Measurements from ENCODE around the gene RMI2.

The RMI2 gene

GRCh38 chr16:11327277-11328171 is 17.7 kb upstream of the RMI2 start:
- in situ Hi-C loops (cut with HindIII; ENCODE audit: low sequenced_read_pairs) = no loop called here

- in situ Hi-C loops (cut with HindIII; ENCODE audit: low sequenced_read_pairs) = no loop called here
Observed at GRCh38 chr16:11328172-11329070, 16.8 kb upstream of the RMI2 start.

- in situ Hi-C loops (cut with HindIII; ENCODE audit: low sequenced_read_pairs) = no loop called here
Observed at GRCh38 chr16:11329071-11329491, 16.2 kb upstream of the RMI2 start.

- in situ Hi-C loops (cut with HindIII; ENCODE audit: low sequenced_read_pairs) = no loop called here
Observed at GRCh38 chr16:11329891-11330290, 15.4 kb upstream of the RMI2 start.

- in situ Hi-C loops (cut with HindIII; ENCODE audit: low sequenced_read_pairs) = no loop called here
Observed at GRCh38 chr16:11330526-11331237, 14.6 kb upstream of the RMI2 start.

GRCh38 chr16:11331967-11332366 is 13.3 kb upstream of the RMI2 start:
- in situ Hi-C loops (cut with HindIII; ENCODE audit: low sequenced_read_pairs) = no loop called here

- in situ Hi-C loops (cut with HindIII; ENCODE audit: low sequenced_read_pairs) = no loop called here
Observed at GRCh38 chr16:11333010-11333409, 12.2 kb upstream of the RMI2 start.

- in situ Hi-C loops (cut with HindIII; ENCODE audit: low sequenced_read_pairs) = no loop called here
Observed at GRCh38 chr16:11333702-11334101, 11.6 kb upstream of the RMI2 start.

- in situ Hi-C loops (cut with HindIII; ENCODE audit: low sequenced_read_pairs) = no loop called here
Observed at GRCh38 chr16:11334831-11335404, 10.3 kb upstream of the RMI2 start.

- in situ Hi-C loops (cut with HindIII; ENCODE audit: low sequenced_read_pairs) = no loop called here
Observed at GRCh38 chr16:11339075-11339474, 6.2 kb upstream of the RMI2 start.

GRCh38 chr16:11340710-11341109 is 4.5 kb upstream of the RMI2 start:
- in situ Hi-C loops (cut with HindIII; ENCODE audit: low sequenced_read_pairs) = no loop called here

GRCh38 chr16:11341371-11341770 is 3.9 kb upstream of the RMI2 start:
- in situ Hi-C loops (cut with HindIII; ENCODE audit: low sequenced_read_pairs) = no loop called here

- in situ Hi-C loops (cut with HindIII; ENCODE audit: low sequenced_read_pairs) = no loop called here
Observed at GRCh38 chr16:11342021-11342855, 3.0 kb upstream of the RMI2 start.

GRCh38 chr16:11346700-11347319 is 1.6 kb downstream of the RMI2 start:
- in situ Hi-C loops (cut with HindIII; ENCODE audit: low sequenced_read_pairs) = no loop called here

GRCh38 chr16:11347831-11348230 is 2.6 kb downstream of the RMI2 start:
- in situ Hi-C loops (cut with HindIII; ENCODE audit: low sequenced_read_pairs) = no loop called here

GRCh38 chr16:11348737-11349598 is 3.7 kb downstream of the RMI2 start:
- in situ Hi-C loops (cut with HindIII; ENCODE audit: low sequenced_read_pairs) = no loop called here

GRCh38 chr16:11349599-11350276 is 4.5 kb downstream of the RMI2 start:
- in situ Hi-C loops (cut with HindIII; ENCODE audit: low sequenced_read_pairs) = loop anchor here (5.0 to 25.0 kb wide), 5 partner anchors 37 to 397 kb away; partner anchors contain the start of gene TNP2

- in situ Hi-C loops (cut with HindIII; ENCODE audit: low sequenced_read_pairs) = loop anchor here (5.0 to 25.0 kb wide), 5 partner anchors 38 to 398 kb away; partner anchors contain the start of gene TNP2
Observed at GRCh38 chr16:11350519-11350918, 5.3 kb downstream of the RMI2 start.

Data from endothelial cell of hepatic sinusoid (primary cell).